NB4 (cell line): ENCODE data around the gene NFYA.
A peak's percentile ranks its signal among the peaks of the same experiment; 100 is the strongest.

Experiments
- DNase-seq: peaks from one replicate; pipeline ENCODE4 v3.0.0; 2010; ENCODE audit warnings: low read depth
- H3K4me3 ChIP-seq: one replicate; pipeline ENCODE4 v1.5.1; 2011; ENCODE audit warnings: mild to moderate bottlenecking, low read depth, low read length, moderate library complexity
- MYC ChIP-seq: IDR thresholded peaks from 2 replicates; pipeline ENCODE4 v1.6.1; 2011; ENCODE audit warnings: low read depth, low read length
- POLR2A ChIP-seq: IDR thresholded peaks from 2 replicates; pipeline ENCODE4 v1.6.1; 2011; ENCODE audit warnings: mild to moderate bottlenecking; ENCODE audit not compliant: insufficient read length; ENCODE audit errors: extremely low read depth
- TF ChIP-seq, protein P1 (sequence below): IDR thresholded peaks from 2 replicates; pipeline ENCODE4 v1.6.1; 2011; ENCODE audit warnings: low read depth, low read length
- TF ChIP-seq, protein P2 (sequence below): IDR thresholded peaks from one replicate; pipeline ENCODE4 v1.5.1; 2012; ENCODE audit warnings: low read depth, low read length

The NFYA gene

DNA sequence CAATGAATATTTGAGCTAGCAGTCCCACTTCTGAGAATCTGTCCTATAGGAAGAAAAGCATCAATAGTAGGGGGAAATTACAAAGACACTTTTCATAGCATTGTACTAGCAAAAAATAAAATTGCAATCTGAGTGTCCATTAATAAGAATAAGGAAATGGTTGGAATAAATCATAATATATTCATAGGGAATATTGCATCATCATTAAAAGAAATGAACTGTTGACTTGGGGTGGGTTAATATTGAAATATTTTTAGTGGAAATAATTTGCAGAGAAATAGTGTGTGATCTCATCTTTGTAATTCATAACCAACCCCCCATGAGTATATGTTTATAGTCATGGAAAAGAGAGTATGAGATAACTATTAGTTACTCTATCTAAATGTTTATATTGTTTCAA, 12.4 kb downstream of the NFYA start:
- DNase-seq = no peak
- no peak overlapping the region for H3K4me3 ChIP-seq
- no peak for TF ChIP-seq POLR2A
- TF ChIP-seq, protein P1, sequence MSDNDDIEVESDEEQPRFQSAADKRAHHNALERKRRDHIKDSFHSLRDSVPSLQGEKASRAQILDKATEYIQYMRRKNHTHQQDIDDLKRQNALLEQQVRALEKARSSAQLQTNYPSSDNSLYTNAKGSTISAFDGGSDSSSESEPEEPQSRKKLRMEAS = no peak
- TF ChIP-seq, protein P2, sequence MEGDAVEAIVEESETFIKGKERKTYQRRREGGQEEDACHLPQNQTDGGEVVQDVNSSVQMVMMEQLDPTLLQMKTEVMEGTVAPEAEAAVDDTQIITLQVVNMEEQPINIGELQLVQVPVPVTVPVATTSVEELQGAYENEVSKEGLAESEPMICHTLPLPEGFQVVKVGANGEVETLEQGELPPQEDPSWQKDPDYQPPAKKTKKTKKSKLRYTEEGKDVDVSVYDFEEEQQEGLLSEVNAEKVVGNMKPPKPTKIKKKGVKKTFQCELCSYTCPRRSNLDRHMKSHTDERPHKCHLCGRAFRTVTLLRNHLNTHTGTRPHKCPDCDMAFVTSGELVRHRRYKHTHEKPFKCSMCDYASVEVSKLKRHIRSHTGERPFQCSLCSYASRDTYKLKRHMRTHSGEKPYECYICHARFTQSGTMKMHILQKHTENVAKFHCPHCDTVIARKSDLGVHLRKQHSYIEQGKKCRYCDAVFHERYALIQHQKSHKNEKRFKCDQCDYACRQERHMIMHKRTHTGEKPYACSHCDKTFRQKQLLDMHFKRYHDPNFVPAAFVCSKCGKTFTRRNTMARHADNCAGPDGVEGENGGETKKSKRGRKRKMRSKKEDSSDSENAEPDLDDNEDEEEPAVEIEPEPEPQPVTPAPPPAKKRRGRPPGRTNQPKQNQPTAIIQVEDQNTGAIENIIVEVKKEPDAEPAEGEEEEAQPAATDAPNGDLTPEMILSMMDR = no peak
- TF ChIP-seq MYC = no peak

DNA sequence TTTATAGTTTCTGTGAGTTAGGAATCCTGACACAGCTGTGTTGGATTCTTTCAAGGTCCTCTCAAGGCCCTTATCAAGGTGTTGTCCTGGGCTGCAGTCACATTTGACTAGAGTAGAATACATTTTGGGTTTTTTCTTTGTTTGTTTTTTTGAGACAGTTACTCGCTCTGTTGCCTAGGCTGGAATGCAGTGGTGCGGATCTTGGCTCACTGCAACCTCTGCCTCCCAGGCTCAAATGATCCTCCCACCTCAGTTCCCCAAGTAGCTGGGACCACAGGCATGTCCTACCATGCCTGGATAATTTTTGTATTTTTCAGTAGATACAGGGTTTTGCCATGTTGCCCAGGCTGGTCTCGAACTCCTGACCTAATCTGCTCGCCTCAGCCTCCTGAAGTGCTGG, 15.7 kb downstream of the NFYA start:
- no peak for DNase-seq
- H3K4me3 ChIP-seq = no peak overlapping the region

DNA sequence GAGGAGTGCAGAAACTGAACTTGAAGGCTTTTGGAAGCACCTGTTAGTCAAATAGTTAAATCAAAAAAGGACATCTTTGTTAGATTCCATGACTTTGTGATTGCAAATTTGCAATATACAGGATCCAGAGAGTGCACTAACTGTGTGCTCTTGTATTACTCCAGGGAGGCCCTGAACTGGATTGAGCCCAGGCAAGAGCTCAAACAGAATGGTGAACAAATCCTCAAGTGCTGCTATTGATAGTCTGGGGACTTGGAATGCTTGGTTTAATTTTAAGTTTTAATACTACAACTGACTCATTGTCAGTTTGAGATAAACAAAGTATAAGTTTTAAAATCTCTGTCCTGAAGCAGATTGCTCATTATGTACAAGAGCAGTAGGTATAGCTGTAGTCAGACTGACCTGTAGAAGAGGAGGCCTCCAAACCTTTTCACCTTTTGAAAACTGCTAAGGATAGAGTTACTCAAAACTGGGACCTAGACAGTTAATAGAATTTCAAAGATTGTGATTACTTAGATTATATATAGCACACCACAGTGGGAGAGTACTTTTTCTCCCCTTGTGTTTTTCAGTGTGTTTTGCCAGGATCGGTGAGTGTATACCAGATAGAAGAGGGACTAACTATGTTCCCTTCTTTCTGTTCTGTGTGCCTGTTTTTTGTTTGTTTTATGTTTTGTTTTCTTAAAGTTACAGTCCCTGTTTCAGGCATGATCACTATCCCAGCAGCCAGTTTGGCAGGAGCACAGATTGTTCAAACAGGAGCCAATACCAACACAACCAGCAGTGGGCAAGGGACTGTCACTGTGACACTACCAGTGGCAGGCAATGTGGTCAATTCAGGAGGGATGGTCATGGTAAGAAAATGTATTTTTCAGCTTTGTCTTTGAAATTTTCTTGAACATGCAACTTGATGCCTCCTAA, 18.3 kb downstream of the NFYA start:
- no peak overlapping the region for H3K4me3 ChIP-seq
- TF ChIP-seq MYC (no peak), POLR2A (no peak)
- TF ChIP-seq, protein P1 = no peak
- TF ChIP-seq, protein P2 = no peak
- no peak for DNase-seq

More for the DNA sequence above, 15.7 kb downstream of the NFYA start:
- TF ChIP-seq, protein P1 = no peak
- TF ChIP-seq POLR2A = no peak
- TF ChIP-seq MYC = no peak
- TF ChIP-seq, protein P2 = no peak

- peak; percentile 46 for DNase-seq
- no peak overlapping the region for H3K4me3 ChIP-seq
- TF ChIP-seq, protein P2 = peak; percentile 48
- TF ChIP-seq, protein P1 = no peak
- TF ChIP-seq POLR2A = no peak
Observed at GRCh38 chr6:41092421-41093140, 19.8 kb downstream of the NFYA start.

GRCh38 chr6:41093729-41094128, 21.0 kb downstream of the NFYA start:
- no peak for DNase-seq
- no peak overlapping the region for H3K4me3 ChIP-seq
- TF ChIP-seq, protein P1 = no peak
- TF ChIP-seq, protein P2 = no peak
